GM23338 (cell line): Measurements from ENCODE around the gene SLC25A29. TPM values are rescaled to one million over a fixed set of nuclear protein-coding genes. Genes with fewer than 3 reads are reported as not detected.

Experiments
- ATAC-seq: fragments of 200-7000 bp; cut with Tn5 transposase; 3 replicates; pipeline ENCODE4 v1.9.1; 2020
- DNase-seq: peaks from one replicate; pipeline ENCODE4 v3.0.0-alpha.2; 2015; ENCODE audit warnings: low spot score
- H2AFZ ChIP-seq: fragments of 200-600 bp; sonication (generic); 2 replicates; pipeline ENCODE4 v1.8.0; 2016; ENCODE audit warnings: antibody characterized with exemption, mild to moderate bottlenecking, moderate library complexity
- H3F3A ChIP-seq: fragments of 200-600 bp; sonication (generic); replicated peaks from 2 replicates; pipeline ENCODE4 v1.8.0; 2017; ENCODE audit warnings: antibody characterized with exemption, mixed run types, low read depth
- H3K27ac ChIP-seq: fragments of 200-600 bp; sonication (generic); 2 replicates; pipeline ENCODE4 v1.6.1; 2016; ENCODE audit warnings: low read depth
- H3K27me3 ChIP-seq: fragments of 200-600 bp; sonication (generic); 2 replicates; pipeline ENCODE4 v1.8.0; 2016; ENCODE audit warnings: mild to moderate bottlenecking, mixed run types, moderate library complexity; ENCODE audit not compliant: insufficient read depth
- H3K36me3 ChIP-seq: fragments of 200-600 bp; sonication (generic); 2 replicates; pipeline ENCODE4 v1.8.0; 2016; ENCODE audit warnings: mild to moderate bottlenecking; ENCODE audit not compliant: insufficient read depth
- H3K4me1 ChIP-seq: fragments of 200-600 bp; sonication (generic); 2 replicates; pipeline ENCODE4 v1.8.0; 2016; ENCODE audit warnings: mild to moderate bottlenecking, moderate library complexity; ENCODE audit not compliant: insufficient read depth
- H3K4me2 ChIP-seq: fragments of 200-600 bp; sonication (generic); 2 replicates; pipeline ENCODE4 v1.7.1; 2017; ENCODE audit warnings: mixed run types
- H3K4me3 ChIP-seq: fragments of 200-600 bp; sonication (generic); 2 replicates; pipeline ENCODE4 v1.6.1; 2016; ENCODE audit warnings: mixed run types
- H3K79me2 ChIP-seq: fragments of 200-600 bp; sonication (generic); replicated peaks from 2 replicates; pipeline ENCODE4 v1.8.0; 2017; ENCODE audit warnings: mild to moderate bottlenecking; ENCODE audit not compliant: insufficient read depth
- H3K9me2 ChIP-seq: fragments of 200-600 bp; sonication (generic); 2 replicates; pipeline ENCODE4 v1.8.0; 2017; ENCODE audit not compliant: insufficient read depth
- H4K20me1 ChIP-seq: fragments of 200-600 bp; sonication (generic); replicated peaks from 2 replicates; pipeline ENCODE4 v1.8.0; 2017; ENCODE audit warnings: mild to moderate bottlenecking; ENCODE audit not compliant: insufficient read depth
- H3K27ac Mint-ChIP-seq: 2 replicates; pipeline ENCODE4 v1.8.0; 2020; ENCODE audit warnings: inconsistent platforms, mild to moderate bottlenecking, moderate library complexity, mixed read lengths
- H3K27me3 Mint-ChIP-seq: 3 replicates; pipeline ENCODE4 v1.8.0; 2022; ENCODE audit warnings: low read depth, mild to moderate bottlenecking, moderate library complexity, mixed read lengths, inconsistent platforms; ENCODE audit not compliant: insufficient read depth, poor library complexity
- H3K36me3 Mint-ChIP-seq: 3 replicates; pipeline ENCODE4 v1.8.0; 2021; ENCODE audit warnings: low read depth, mild to moderate bottlenecking, inconsistent platforms, moderate library complexity, mixed read lengths
- H3K4me1 Mint-ChIP-seq: 3 replicates; pipeline ENCODE4 v1.8.0; 2020; ENCODE audit warnings: mild to moderate bottlenecking, inconsistent platforms, mixed read lengths
- H3K4me3 Mint-ChIP-seq: 3 replicates; pipeline ENCODE4 v1.8.0; 2021; ENCODE audit warnings: moderate library complexity, mild to moderate bottlenecking, inconsistent platforms, mixed read lengths
- H3K9me3 Mint-ChIP-seq: 3 replicates; pipeline ENCODE4 v1.8.0; 2020; ENCODE audit warnings: moderate library complexity, mild to moderate bottlenecking, inconsistent platforms, mixed read lengths
- CREB1 ChIP-seq: fragments of 250-450 bp; sonication (Bioruptor Pico); IDR thresholded peaks from 2 replicates; pipeline ENCODE4 v1.5.0; 2020; ENCODE audit warnings: low read depth, mild to moderate bottlenecking, moderate library complexity
- EZH2 ChIP-seq: fragments of 200-600 bp; sonication (generic); IDR thresholded peaks from one replicate; pipeline ENCODE4 v1.8.0; 2017; ENCODE audit warnings: antibody characterized with exemption, mild to moderate bottlenecking, low read depth; ENCODE audit not compliant: unreplicated experiment
- EZH2phosphoT487 ChIP-seq: fragments of 200-600 bp; sonication (generic); IDR thresholded peaks from one replicate; pipeline ENCODE4 v1.8.1; 2018; ENCODE audit warnings: antibody characterized with exemption; ENCODE audit not compliant: unreplicated experiment
- NANOG ChIP-seq: IDR thresholded peaks from 2 replicates; pipeline ENCODE4 v1.6.1; 2016; ENCODE audit warnings: antibody characterized with exemption, borderline replicate concordance
- POLR2AphosphoS5 ChIP-seq: IDR thresholded peaks from 2 replicates; pipeline ENCODE4 v1.6.1; 2016; ENCODE audit warnings: antibody characterized with exemption, low read depth
- STAT1 ChIP-seq: IDR thresholded peaks from one replicate; pipeline ENCODE4 v1.6.1; 2016; ENCODE audit warnings: antibody characterized with exemption; ENCODE audit not compliant: unreplicated experiment
- ZNF114 ChIP-seq: fragments of 250-450 bp; sonication (Bioruptor Pico); IDR thresholded peaks from 2 replicates; pipeline ENCODE4 v1.5.0; 2020; ENCODE audit warnings: mild to moderate bottlenecking, moderate library complexity
- ZNF331 ChIP-seq: fragments of 250-450 bp; sonication (Bioruptor Pico); IDR thresholded peaks from 2 replicates; pipeline ENCODE4 v1.5.0; 2020; ENCODE audit warnings: low read depth, mild to moderate bottlenecking, moderate library complexity
- polyA plus RNA-seq: library from polyadenylated mRNA; unstranded; fragments of >200 nt; fragmentation: Nextera tagmentation; extraction: Ambion mirVana; gene quantifications from 2 replicates; pipeline ENCODE4 v1.2.1, GENCODE V29; 2016
- total RNA-seq: library from RNA; depleted of rRNA; stranded (reverse); fragments of >200 nt; shearing (Covaris generic); gene quantifications from 2 replicates; pipeline ENCODE4 v1.2.3, GENCODE V29; 2014
- TF ChIP-seq, protein P1 (sequence below), 2 experiments: fragments of 200-600 bp in 1 of 2; sonication (generic) in 1 of 2; conservative IDR thresholded peaks; 2 replicates each; pipeline versions ENCODE4 v1.5.1 to v1.6.1; 2016 to 2017; ENCODE audit warnings: antibody characterized with exemption in 2 of 2, low read depth in 2 of 2, mild to moderate bottlenecking in 2 of 2, moderate library complexity in 1 of 2
- TF ChIP-seq, protein P2 (sequence below): IDR thresholded peaks from one replicate; pipeline ENCODE4 v1.6.1; 2018; ENCODE audit warnings: antibody characterized with exemption; ENCODE audit not compliant: unreplicated experiment

Gene SLC25A29
- total and polyA plus RNA-seq, 2 experiments from 2014 or later = 65.6 to 206 TPM

DNA sequence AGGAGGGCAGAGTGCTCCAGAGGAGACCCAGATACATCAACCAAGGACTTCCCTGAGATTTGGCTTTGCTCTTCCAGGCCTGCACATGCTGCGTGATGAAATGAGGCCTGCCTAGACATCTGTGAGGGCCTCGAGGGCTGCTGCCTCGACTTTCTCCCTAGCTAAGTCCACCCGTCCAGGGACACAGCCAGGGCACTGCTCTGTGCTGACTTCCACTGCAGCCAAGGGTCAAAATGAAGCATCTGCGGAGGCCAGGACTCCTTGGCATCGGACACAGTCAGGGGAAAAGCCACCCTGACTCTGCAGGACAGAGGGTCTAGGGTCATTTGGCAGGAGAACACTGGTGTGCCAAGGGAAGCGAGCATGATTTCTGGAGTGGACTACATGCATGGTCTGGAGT is 27.6 kb upstream of the SLC25A29 start (continued):
- TF ChIP-seq, protein P1, sequence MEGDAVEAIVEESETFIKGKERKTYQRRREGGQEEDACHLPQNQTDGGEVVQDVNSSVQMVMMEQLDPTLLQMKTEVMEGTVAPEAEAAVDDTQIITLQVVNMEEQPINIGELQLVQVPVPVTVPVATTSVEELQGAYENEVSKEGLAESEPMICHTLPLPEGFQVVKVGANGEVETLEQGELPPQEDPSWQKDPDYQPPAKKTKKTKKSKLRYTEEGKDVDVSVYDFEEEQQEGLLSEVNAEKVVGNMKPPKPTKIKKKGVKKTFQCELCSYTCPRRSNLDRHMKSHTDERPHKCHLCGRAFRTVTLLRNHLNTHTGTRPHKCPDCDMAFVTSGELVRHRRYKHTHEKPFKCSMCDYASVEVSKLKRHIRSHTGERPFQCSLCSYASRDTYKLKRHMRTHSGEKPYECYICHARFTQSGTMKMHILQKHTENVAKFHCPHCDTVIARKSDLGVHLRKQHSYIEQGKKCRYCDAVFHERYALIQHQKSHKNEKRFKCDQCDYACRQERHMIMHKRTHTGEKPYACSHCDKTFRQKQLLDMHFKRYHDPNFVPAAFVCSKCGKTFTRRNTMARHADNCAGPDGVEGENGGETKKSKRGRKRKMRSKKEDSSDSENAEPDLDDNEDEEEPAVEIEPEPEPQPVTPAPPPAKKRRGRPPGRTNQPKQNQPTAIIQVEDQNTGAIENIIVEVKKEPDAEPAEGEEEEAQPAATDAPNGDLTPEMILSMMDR (conservative IDR thresholded peaks at IDR 0.05; ENCODE audit: low read depth in 2 of 2) = no peak
- TF ChIP-seq ZNF114 (CRISPR knock-in tag) (no peak), EZH2phosphoT487 (no peak)
- TF ChIP-seq, protein P2, sequence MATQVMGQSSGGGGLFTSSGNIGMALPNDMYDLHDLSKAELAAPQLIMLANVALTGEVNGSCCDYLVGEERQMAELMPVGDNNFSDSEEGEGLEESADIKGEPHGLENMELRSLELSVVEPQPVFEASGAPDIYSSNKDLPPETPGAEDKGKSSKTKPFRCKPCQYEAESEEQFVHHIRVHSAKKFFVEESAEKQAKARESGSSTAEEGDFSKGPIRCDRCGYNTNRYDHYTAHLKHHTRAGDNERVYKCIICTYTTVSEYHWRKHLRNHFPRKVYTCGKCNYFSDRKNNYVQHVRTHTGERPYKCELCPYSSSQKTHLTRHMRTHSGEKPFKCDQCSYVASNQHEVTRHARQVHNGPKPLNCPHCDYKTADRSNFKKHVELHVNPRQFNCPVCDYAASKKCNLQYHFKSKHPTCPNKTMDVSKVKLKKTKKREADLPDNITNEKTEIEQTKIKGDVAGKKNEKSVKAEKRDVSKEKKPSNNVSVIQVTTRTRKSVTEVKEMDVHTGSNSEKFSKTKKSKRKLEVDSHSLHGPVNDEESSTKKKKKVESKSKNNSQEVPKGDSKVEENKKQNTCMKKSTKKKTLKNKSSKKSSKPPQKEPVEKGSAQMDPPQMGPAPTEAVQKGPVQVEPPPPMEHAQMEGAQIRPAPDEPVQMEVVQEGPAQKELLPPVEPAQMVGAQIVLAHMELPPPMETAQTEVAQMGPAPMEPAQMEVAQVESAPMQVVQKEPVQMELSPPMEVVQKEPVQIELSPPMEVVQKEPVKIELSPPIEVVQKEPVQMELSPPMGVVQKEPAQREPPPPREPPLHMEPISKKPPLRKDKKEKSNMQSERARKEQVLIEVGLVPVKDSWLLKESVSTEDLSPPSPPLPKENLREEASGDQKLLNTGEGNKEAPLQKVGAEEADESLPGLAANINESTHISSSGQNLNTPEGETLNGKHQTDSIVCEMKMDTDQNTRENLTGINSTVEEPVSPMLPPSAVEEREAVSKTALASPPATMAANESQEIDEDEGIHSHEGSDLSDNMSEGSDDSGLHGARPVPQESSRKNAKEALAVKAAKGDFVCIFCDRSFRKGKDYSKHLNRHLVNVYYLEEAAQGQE = no peak

DNA sequence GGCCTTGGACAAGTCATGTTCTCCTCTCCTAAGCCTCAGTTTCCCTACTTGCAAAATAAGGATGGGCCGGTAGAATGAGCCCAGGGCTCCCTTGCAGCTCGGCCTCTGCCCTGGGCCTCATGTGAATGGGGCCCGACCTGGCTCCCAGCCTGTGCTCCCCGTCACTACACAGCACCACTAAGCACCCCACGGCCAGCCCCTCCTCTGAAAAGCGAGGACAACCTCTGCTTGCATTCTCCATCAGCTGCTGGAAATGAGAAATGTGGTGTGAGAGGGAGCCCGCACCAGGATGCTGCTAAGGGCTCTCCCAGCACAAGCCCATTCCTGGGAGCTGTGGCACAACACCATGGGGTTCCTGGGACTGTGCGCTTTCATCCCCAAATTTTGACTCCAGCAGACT is 27.1 kb upstream of the SLC25A29 start:
- peaks cover 42% of the 10 kb centered on the region for H3K36me3 Mint-ChIP-seq
- H3K4me2 ChIP-seq = no peak overlapping the region
- no peak overlapping the region for H3K27ac Mint-ChIP-seq
- DNase-seq (no peak), ATAC-seq (no peak)
- 0 out of 2 replicates have a peak, but pooled peaks cover 11% of the 10 kb centered on the region for H3K36me3 ChIP-seq
- no peaks in the 10 kb centered on the region for H3K4me1 ChIP-seq
- H3K27me3 ChIP-seq = no peaks in the 10 kb centered on the region
- TF ChIP-seq NANOG (no peak), STAT1 (no peak), CREB1 (CRISPR knock-in tag) (no peak), POLR2AphosphoS5 (no peak), ZNF331 (CRISPR knock-in tag) (no peak), EZH2phosphoT487 (no peak), EZH2 (no peak)
- TF ChIP-seq, protein P2 = no peak
- TF ChIP-seq, protein P1 (conservative IDR thresholded peaks at IDR 0.05; ENCODE audit: low read depth in 2 of 2) = no peak
- no peak overlapping the region for H3K4me3 Mint-ChIP-seq
- no peak overlapping the region for H3K4me3 ChIP-seq
- no peaks in the 10 kb centered on the region for H3F3A ChIP-seq
- H3K4me1 Mint-ChIP-seq = 0 out of 3 replicates have a peak, but pooled peaks cover 5% of the 10 kb centered on the region
- H2AFZ ChIP-seq = no peak overlapping the region
- peaks cover 4% of the 10 kb centered on the region for H3K27me3 Mint-ChIP-seq
- H3K27ac ChIP-seq = no peak overlapping the region
- H3K79me2 ChIP-seq = no peaks in the 10 kb centered on the region
- H4K20me1 ChIP-seq = no peaks in the 10 kb centered on the region; the same call in 1 of the 2 replicates
- H3K9me2 ChIP-seq = no peaks in the 10 kb centered on the region
- H3K9me3 Mint-ChIP-seq = no peaks in the 10 kb centered on the region
